Measurements from ENCODE around the gene UBAP1.
"Not testable (repeated sequence)": the region's sequence is repeated elsewhere in the genome, so short reads cannot be mapped to it uniquely, and the experiment has no call there.

UBAP1 gene

GRCh38 chr9:34179213-34180136, 632 bp downstream of the UBAP1 start:
- DNase-seq (ENCODE audit: low read depth in 2 of 3, low spot score in 2 of 3) = no peak

GRCh38 chr9:34185778-34186551, 7.1 kb downstream of the UBAP1 start:
- DNase-seq (ENCODE audit: low read depth in 2 of 3, low spot score in 2 of 3) = no peak

- DNase-seq (ENCODE audit: low read depth in 2 of 3, low spot score in 2 of 3) = no peak
Observed at GRCh38 chr9:34187891-34188240, 9.0 kb downstream of the UBAP1 start.

GRCh38 chr9:34190996-34191892, 12.4 kb downstream of the UBAP1 start:
- no peak for DNase-seq (ENCODE audit: low read depth in 2 of 3, low spot score in 2 of 3)

GRCh38 chr9:34195143-34195542, 16.3 kb downstream of the UBAP1 start:
- DNase-seq (ENCODE audit: low read depth in 2 of 3, low spot score in 2 of 3) = no peak

- not testable (repeated sequence) for DNase-seq (ENCODE audit: low read depth in 2 of 3, low spot score in 2 of 3)
Observed at GRCh38 chr9:34197286-34197685, 18.4 kb downstream of the UBAP1 start.

- no peak for DNase-seq (ENCODE audit: low read depth in 2 of 3, low spot score in 2 of 3)
Observed at GRCh38 chr9:34197756-34198711, 19.2 kb downstream of the UBAP1 start.

- no peak for DNase-seq (ENCODE audit: low read depth in 2 of 3, low spot score in 2 of 3)
Observed at GRCh38 chr9:34200092-34200491, 21.2 kb downstream of the UBAP1 start.

- DNase-seq (ENCODE audit: low read depth in 2 of 3, low spot score in 2 of 3) = no peak
Observed at GRCh38 chr9:34203275-34203991, 24.6 kb downstream of the UBAP1 start.

GRCh38 chr9:34203992-34204635, 25.3 kb downstream of the UBAP1 start:
- no peak for DNase-seq (ENCODE audit: low read depth in 2 of 3, low spot score in 2 of 3)

GRCh38 chr9:34205102-34205501, 26.3 kb downstream of the UBAP1 start:
- no peak for DNase-seq (ENCODE audit: low read depth in 2 of 3, low spot score in 2 of 3)

- no peak for DNase-seq (ENCODE audit: low read depth in 2 of 3, low spot score in 2 of 3)
Observed at GRCh38 chr9:34206561-34206960, 27.7 kb downstream of the UBAP1 start.

- DNase-seq (ENCODE audit: low read depth in 2 of 3, low spot score in 2 of 3) = no peak
Observed at GRCh38 chr9:34211395-34211794, 32.6 kb downstream of the UBAP1 start.

- DNase-seq (ENCODE audit: low read depth in 2 of 3, low spot score in 2 of 3) = not testable (repeated sequence)
Observed at GRCh38 chr9:34214354-34215000, 35.6 kb downstream of the UBAP1 start.

- no peak for DNase-seq (ENCODE audit: low read depth in 2 of 3, low spot score in 2 of 3)
Observed at GRCh38 chr9:34216325-34216724, 37.5 kb downstream of the UBAP1 start.

GRCh38 chr9:34217015-34217414, 38.2 kb downstream of the UBAP1 start:
- not testable (repeated sequence) for DNase-seq (ENCODE audit: low read depth in 2 of 3, low spot score in 2 of 3)

GRCh38 chr9:34218446-34218845, 39.6 kb downstream of the UBAP1 start:
- no peak for DNase-seq (ENCODE audit: low read depth in 2 of 3, low spot score in 2 of 3)

- DNase-seq (ENCODE audit: low read depth in 2 of 3, low spot score in 2 of 3) = no peak
Observed at GRCh38 chr9:34219421-34219820, 40.6 kb downstream of the UBAP1 start.
